Measurements from ENCODE around the gene ELP2. TPM values are rescaled to one million over a fixed set of nuclear protein-coding genes. Genes with fewer than 3 reads are reported as not detected.

ELP2 gene
- total and polyA plus RNA-seq, 4 donors = 27.3 to 78.1 (median 50.9) TPM

DNA sequence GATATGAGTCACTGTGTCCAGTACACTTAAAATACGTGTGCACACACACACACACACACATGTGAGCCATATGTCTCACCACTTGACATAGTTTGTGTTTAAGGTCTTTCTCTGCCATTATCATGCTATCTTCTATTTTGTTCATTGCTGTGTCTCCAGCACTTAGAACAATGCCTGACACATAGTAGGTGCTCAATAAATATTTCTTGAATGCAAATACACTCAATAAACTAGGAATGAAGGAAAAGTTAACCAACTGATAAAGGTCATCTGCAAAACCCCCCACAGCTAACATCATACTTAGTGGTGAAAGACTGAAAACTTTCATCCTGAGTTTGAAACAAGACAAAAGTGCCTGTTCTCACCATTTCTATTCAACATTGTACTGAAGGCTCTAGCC, 62.0 kb downstream of the ELP2 start:
- H3K4me1 ChIP-seq (ENCODE audit: control insufficient read depth in 4 of 4, insufficient read depth in 4 of 4, low read length in 3 of 4) = peaks cover 0 to 19% (median 12%) of the 10 kb centered on the region in 4 donors
- H3K4me3 ChIP-seq (ENCODE audit: low read depth in 1 of 3, low read length in 3 of 3) = no peak overlapping the region
- H3K36me3 ChIP-seq (ENCODE audit: control insufficient read depth in 4 of 4, insufficient read depth in 3 of 4, low read depth in 1 of 4, low read length in 3 of 4) = peaks cover 0 to 11% (median 0%) of the 10 kb centered on the region in 4 donors
- H3K27ac ChIP-seq (ENCODE audit: low read depth in 1 of 2, low read length in 2 of 2) = no peak overlapping the region
- WGBS = 94% methylated on average over 1 of the region's 1 CpG
- no peaks in the 10 kb centered on the region for H3K9me3 ChIP-seq (ENCODE audit: control insufficient read depth in 4 of 4, low read length in 3 of 4)
- no peaks in the 10 kb centered on the region for H3K27me3 ChIP-seq (ENCODE audit: control insufficient read depth in 4 of 4, insufficient read depth in 4 of 4, low read length in 3 of 4)
- no peak overlapping the region for H3K9ac ChIP-seq (ENCODE audit: low read depth in 1 of 2, low read length in 2 of 2)
- no peak for DNase-seq (ENCODE audit: low spot score)
- no peak for TF ChIP-seq GABPA (IDR thresholded peaks at IDR 0.05 in 1 of 2, conservative IDR thresholded peaks at IDR 0.05 in 1 of 2)
- no peak for TF ChIP-seq TAF1 (conservative IDR thresholded peaks at IDR 0.05)
- TF ChIP-seq, protein P1, sequence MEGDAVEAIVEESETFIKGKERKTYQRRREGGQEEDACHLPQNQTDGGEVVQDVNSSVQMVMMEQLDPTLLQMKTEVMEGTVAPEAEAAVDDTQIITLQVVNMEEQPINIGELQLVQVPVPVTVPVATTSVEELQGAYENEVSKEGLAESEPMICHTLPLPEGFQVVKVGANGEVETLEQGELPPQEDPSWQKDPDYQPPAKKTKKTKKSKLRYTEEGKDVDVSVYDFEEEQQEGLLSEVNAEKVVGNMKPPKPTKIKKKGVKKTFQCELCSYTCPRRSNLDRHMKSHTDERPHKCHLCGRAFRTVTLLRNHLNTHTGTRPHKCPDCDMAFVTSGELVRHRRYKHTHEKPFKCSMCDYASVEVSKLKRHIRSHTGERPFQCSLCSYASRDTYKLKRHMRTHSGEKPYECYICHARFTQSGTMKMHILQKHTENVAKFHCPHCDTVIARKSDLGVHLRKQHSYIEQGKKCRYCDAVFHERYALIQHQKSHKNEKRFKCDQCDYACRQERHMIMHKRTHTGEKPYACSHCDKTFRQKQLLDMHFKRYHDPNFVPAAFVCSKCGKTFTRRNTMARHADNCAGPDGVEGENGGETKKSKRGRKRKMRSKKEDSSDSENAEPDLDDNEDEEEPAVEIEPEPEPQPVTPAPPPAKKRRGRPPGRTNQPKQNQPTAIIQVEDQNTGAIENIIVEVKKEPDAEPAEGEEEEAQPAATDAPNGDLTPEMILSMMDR (IDR thresholded peaks at IDR 0.05; ENCODE audit: low read depth, low read length, missing input control) = no peak
- no peak for TF ChIP-seq RXRA (IDR thresholded peaks at IDR 0.05)
- no peak for TF ChIP-seq FOXA2 (IDR thresholded peaks at IDR 0.05)
- TF ChIP-seq HNF4A (conservative IDR thresholded peaks at IDR 0.05) = no peak
- no peak for TF ChIP-seq JUND (IDR thresholded peaks at IDR 0.05)
- TF ChIP-seq SP1 (IDR thresholded peaks at IDR 0.05) = no peak
- TF ChIP-seq, protein P2, sequence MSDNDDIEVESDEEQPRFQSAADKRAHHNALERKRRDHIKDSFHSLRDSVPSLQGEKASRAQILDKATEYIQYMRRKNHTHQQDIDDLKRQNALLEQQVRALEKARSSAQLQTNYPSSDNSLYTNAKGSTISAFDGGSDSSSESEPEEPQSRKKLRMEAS (IDR thresholded peaks at IDR 0.05) = no peak
- TF ChIP-seq, protein P3, sequence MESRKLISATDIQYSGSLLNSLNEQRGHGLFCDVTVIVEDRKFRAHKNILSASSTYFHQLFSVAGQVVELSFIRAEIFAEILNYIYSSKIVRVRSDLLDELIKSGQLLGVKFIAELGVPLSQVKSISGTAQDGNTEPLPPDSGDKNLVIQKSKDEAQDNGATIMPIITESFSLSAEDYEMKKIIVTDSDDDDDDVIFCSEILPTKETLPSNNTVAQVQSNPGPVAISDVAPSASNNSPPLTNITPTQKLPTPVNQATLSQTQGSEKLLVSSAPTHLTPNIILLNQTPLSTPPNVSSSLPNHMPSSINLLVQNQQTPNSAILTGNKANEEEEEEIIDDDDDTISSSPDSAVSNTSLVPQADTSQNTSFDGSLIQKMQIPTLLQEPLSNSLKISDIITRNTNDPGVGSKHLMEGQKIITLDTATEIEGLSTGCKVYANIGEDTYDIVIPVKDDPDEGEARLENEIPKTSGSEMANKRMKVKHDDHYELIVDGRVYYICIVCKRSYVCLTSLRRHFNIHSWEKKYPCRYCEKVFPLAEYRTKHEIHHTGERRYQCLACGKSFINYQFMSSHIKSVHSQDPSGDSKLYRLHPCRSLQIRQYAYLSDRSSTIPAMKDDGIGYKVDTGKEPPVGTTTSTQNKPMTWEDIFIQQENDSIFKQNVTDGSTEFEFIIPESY (IDR thresholded peaks at IDR 0.05) = no peak
- TF ChIP-seq EGR1 (IDR thresholded peaks at IDR 0.05; ENCODE audit: low read depth in 2 of 2) = no peak
- TF ChIP-seq YY1 (IDR thresholded peaks at IDR 0.05) = no peak
- TF ChIP-seq, protein P4, sequence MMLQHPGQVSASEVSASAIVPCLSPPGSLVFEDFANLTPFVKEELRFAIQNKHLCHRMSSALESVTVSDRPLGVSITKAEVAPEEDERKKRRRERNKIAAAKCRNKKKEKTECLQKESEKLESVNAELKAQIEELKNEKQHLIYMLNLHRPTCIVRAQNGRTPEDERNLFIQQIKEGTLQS (IDR thresholded peaks at IDR 0.05) = no peak
- TF ChIP-seq RAD21 (IDR thresholded peaks at IDR 0.05) = no peak
- no peak for TF ChIP-seq NR2F2 (IDR thresholded peaks at IDR 0.05)
- TF ChIP-seq HNF4G (IDR thresholded peaks at IDR 0.05) = no peak
- TF ChIP-seq, protein P5, sequence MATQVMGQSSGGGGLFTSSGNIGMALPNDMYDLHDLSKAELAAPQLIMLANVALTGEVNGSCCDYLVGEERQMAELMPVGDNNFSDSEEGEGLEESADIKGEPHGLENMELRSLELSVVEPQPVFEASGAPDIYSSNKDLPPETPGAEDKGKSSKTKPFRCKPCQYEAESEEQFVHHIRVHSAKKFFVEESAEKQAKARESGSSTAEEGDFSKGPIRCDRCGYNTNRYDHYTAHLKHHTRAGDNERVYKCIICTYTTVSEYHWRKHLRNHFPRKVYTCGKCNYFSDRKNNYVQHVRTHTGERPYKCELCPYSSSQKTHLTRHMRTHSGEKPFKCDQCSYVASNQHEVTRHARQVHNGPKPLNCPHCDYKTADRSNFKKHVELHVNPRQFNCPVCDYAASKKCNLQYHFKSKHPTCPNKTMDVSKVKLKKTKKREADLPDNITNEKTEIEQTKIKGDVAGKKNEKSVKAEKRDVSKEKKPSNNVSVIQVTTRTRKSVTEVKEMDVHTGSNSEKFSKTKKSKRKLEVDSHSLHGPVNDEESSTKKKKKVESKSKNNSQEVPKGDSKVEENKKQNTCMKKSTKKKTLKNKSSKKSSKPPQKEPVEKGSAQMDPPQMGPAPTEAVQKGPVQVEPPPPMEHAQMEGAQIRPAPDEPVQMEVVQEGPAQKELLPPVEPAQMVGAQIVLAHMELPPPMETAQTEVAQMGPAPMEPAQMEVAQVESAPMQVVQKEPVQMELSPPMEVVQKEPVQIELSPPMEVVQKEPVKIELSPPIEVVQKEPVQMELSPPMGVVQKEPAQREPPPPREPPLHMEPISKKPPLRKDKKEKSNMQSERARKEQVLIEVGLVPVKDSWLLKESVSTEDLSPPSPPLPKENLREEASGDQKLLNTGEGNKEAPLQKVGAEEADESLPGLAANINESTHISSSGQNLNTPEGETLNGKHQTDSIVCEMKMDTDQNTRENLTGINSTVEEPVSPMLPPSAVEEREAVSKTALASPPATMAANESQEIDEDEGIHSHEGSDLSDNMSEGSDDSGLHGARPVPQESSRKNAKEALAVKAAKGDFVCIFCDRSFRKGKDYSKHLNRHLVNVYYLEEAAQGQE (IDR thresholded peaks at IDR 0.05) = no peak

Data from liver (tissue), 9 donors.